ENCODE measurements around the gene POLR2J.
"Not testable (repeated sequence)": the region's sequence is repeated elsewhere in the genome, so short reads cannot be mapped to it uniquely, and the experiment has no call there.

The POLR2J gene

DNA sequence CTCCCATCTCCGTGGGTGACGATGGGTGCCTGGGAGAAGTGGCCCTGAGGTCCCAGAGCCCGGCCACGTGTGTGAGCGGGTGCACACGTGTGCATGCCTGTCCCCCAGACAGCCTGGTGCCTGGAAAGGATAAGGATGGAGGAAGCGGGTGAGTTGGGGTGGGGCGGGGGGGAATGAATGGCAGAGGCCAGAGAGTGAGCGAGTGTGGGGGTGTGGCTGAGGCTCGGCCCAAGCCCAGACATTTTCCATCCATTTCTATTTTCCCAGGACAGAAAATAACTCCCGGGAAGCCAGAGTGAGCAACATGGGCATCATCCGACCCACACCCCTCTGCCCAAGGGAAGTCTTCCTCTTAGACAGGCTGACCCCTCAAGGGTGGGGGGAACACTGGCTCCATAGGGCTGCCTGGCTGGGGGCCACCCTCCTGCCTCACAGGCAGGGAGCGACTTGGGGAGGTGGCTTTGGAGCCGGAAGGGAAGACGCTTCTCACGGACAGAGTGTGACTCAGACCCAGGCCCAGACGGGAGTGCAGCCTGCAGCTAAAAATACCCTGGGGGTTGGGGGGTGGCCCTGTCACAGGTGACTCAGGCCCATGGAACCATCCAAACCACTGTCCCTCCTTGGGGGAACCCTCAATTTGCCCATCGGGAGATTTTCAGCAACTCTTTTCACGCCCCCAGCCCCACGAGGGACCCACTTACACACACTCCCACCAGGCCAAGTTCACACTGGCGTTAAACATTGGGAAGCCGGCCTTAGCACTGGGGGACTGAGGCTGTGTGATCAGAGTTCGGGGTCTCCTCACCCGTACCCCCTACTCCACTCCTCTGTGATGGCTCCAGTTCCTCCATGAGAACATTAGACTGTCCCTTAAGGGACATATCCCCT is 26.8 kb upstream of the POLR2J start:
- not testable (repeated sequence) for H3K36me3 Mint-ChIP-seq (ENCODE audit: low read depth); H3K4me1 Mint-ChIP-seq (ENCODE audit: low read depth); H3K9me3 Mint-ChIP-seq; H3K27ac Mint-ChIP-seq; H3K4me3 Mint-ChIP-seq; H3K27me3 Mint-ChIP-seq; DNase-seq

- H3K4me1 Mint-ChIP-seq (ENCODE audit: low read depth); H3K36me3 Mint-ChIP-seq (ENCODE audit: low read depth); DNase-seq; H3K9me3 Mint-ChIP-seq; H3K27me3 Mint-ChIP-seq; H3K4me3 Mint-ChIP-seq; H3K27ac Mint-ChIP-seq: not testable (repeated sequence)
These were observed 24.4 kb upstream of the POLR2J start for GRCh38 chr7:102503141-102503540.

DNA sequence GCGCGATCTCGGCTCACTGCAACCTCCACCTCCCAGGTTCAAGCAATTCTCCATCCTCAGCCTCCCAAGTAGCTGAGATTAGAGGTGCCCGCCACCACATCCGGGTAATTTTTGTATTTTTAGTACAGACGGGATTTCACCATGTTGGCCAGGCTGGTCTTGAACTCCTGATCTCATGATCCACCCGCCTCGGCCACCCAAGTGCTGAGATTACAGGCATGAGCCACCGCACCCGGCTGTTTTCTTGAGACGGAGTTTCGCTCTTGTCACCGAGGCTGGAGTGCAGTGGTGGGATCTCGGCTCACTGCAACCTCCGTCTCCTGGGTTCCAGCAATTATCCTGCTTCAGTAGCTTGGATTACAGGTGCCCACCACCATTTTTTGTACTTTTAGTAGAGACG is 19.6 kb upstream of the POLR2J start:
- H3K4me1 Mint-ChIP-seq (ENCODE audit: low read depth); DNase-seq; H3K27me3 Mint-ChIP-seq: not testable (repeated sequence)

DNA sequence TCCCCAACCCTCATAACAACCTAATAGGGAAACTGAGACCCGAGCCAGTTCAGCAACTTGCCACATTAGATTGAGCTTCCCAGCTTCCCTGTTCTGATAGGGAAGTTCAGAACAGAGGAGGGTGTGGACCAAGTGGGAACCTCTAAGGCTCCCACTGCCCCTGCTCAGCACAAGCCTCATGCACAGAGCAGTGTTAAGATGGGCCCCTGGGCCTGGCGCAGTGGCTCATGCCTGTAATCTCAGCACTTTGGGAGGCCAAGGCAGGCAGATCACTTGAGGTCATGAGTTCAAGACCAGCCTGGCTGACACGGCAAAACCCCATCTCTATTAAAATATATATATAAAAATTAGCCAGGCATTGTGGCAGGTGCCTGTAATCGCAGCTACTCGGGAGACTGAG is 18.6 kb upstream of the POLR2J start:
- H3K36me3 Mint-ChIP-seq (ENCODE audit: low read depth); H3K27me3 Mint-ChIP-seq; H3K4me1 Mint-ChIP-seq (ENCODE audit: low read depth); H3K9me3 Mint-ChIP-seq; H3K27ac Mint-ChIP-seq; H3K4me3 Mint-ChIP-seq; DNase-seq: not testable (repeated sequence)

More for the DNA sequence above, 19.6 kb upstream of the POLR2J start:
- not testable (repeated sequence) for H3K36me3 Mint-ChIP-seq (ENCODE audit: low read depth); H3K4me3 Mint-ChIP-seq; H3K9me3 Mint-ChIP-seq; H3K27ac Mint-ChIP-seq

DNA sequence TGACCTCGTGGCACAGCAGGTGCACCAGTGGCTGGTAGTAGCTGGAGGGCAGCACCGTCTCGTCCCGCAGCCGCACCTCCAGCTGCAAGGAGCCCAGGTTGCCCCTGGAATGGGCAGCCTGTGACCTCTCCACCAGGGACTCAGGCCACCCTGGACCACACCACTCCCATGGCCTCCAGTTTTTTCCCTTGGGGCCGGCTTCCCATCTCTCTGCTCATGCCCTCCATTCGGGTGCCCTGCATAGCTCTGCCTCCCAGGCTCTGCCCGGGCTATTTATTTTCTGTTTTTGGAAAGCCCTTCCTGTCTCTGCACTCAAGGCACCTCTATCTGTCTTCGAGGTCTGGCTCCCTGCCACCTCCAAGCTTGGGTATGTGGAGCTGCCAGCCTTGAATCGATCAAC is 18.1 kb upstream of the POLR2J start:
- not testable (repeated sequence) for H3K9me3 Mint-ChIP-seq; H3K4me1 Mint-ChIP-seq (ENCODE audit: low read depth); H3K4me3 Mint-ChIP-seq; H3K27ac Mint-ChIP-seq; DNase-seq; H3K36me3 Mint-ChIP-seq (ENCODE audit: low read depth); H3K27me3 Mint-ChIP-seq

GRCh38 chr7:102494473-102495149 is 15.9 kb upstream of the POLR2J start:
- H3K27ac Mint-ChIP-seq; H3K9me3 Mint-ChIP-seq; H3K4me1 Mint-ChIP-seq (ENCODE audit: low read depth); H3K27me3 Mint-ChIP-seq; H3K36me3 Mint-ChIP-seq (ENCODE audit: low read depth); DNase-seq; H3K4me3 Mint-ChIP-seq: not testable (repeated sequence)

GRCh38 chr7:102494026-102494425 is 15.3 kb upstream of the POLR2J start:
- not testable (repeated sequence) for H3K27me3 Mint-ChIP-seq; H3K4me1 Mint-ChIP-seq (ENCODE audit: low read depth); H3K4me3 Mint-ChIP-seq; H3K27ac Mint-ChIP-seq; H3K9me3 Mint-ChIP-seq; H3K36me3 Mint-ChIP-seq (ENCODE audit: low read depth)
- DNase-seq: peak; percentile 51

DNA sequence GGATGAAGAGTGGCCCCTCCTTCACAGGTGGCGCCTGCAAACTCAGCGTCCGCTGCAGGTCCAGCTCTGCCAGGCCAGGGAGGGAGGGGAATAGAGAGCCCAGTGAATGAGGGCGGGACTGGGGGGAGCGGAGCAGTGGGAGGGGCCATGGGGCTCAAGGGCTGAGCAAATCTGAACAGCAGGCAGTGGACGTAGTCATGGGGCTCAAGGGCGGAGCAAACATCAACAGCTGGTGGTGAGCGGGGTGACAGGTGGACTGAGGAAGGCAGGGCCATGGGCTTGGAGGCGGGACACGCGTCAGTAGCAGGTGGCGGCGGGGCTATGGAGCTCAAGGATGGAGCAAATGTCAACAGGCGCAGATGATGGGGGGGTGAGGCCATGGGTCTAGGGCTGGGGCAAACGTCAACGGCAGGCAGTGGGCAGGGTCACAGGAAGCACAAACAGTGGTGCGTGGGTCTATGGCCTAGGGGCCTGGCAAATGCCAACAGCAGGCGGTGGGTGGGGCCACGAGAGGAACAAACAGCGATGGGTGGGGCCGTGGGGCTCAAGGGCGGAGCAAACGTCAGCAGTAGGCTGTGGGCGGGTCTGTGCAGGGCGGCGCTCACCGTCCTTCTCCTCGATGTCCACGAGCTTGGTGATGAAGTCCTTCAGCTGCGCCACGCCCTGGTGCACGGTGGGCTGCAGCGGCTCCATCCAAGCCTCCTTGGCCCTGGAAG is 14.7 kb upstream of the POLR2J start:
- not testable (repeated sequence) for H3K36me3 Mint-ChIP-seq (ENCODE audit: low read depth); H3K9me3 Mint-ChIP-seq; H3K27ac Mint-ChIP-seq; H3K4me1 Mint-ChIP-seq (ENCODE audit: low read depth); H3K4me3 Mint-ChIP-seq; H3K27me3 Mint-ChIP-seq
- peak; percentile 50 for DNase-seq

- DNase-seq: peak; percentile 67
- not testable (repeated sequence) for H3K36me3 Mint-ChIP-seq (ENCODE audit: low read depth); H3K9me3 Mint-ChIP-seq; H3K4me1 Mint-ChIP-seq (ENCODE audit: low read depth); H3K27me3 Mint-ChIP-seq; H3K27ac Mint-ChIP-seq; H3K4me3 Mint-ChIP-seq
These were observed 11.9 kb upstream of the POLR2J start for GRCh38 chr7:102490529-102491075.

- H3K4me3 Mint-ChIP-seq, H3K9me3 Mint-ChIP-seq: not testable (repeated sequence)
These were observed 5.6 kb upstream of the POLR2J start for GRCh38 chr7:102484317-102484716.

DNA sequence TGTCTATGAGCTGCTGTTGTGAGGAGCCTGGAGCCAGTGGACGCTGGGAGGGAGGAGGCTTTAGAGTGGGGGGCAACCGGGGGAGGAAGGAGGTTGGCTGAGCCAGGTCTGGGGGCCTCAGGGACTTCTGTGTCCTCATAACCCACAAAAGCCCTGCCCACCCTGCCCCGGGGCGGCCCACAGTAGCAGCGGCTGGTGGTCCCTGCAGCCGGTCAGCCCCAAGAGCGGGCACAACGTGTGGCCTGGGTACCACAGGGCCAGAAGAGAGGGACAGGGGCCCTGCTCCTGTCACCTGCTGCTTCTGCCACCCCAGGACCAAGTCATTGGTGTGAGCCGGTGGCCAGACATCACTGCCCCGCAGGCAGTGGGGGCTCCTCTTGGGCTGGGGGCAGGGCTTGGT is 3.2 kb upstream of the POLR2J start:
- H3K4me1 Mint-ChIP-seq (ENCODE audit: low read depth); H3K27ac Mint-ChIP-seq: not testable (repeated sequence)

More at GRCh38 chr7:102484317-102484716, 5.6 kb upstream of the POLR2J start:
- H3K4me1 Mint-ChIP-seq (ENCODE audit: low read depth); H3K27me3 Mint-ChIP-seq; H3K36me3 Mint-ChIP-seq (ENCODE audit: low read depth); DNase-seq; H3K27ac Mint-ChIP-seq: not testable (repeated sequence)

DNA sequence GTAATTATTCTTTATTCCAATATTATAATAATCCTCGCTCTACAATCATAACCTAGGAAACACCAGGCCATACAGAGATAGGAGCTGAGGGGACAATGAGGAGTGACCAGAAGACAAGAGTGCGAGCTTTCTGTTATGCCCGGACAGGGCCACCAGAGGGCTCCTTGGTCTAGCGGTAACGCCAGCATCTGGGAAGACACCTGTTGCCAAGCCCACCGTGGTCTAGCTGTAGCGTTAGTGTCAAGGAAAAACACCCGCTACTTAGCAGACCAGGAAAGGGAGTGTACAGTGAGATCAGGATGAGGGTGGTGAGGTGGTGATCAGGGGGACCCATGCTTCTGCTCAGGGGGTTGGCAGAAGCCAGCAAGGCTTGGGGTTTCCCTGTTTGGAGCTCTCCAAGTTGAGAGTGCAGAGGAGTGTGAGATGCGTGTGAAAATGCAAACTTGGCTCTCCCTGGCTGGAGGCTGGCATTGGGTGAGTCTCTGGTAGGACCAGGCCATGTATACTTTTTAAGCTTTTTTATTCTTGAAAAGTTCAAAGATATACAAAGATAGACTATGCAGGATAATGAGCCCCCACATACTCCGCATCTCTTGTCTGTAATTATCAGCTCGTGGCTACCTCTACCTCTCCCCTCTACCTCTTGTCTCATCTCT is 1.4 kb upstream of the POLR2J start:
- H3K4me3 Mint-ChIP-seq; H3K27ac Mint-ChIP-seq; H3K9me3 Mint-ChIP-seq; H3K27me3 Mint-ChIP-seq; H3K36me3 Mint-ChIP-seq (ENCODE audit: low read depth); H3K4me1 Mint-ChIP-seq (ENCODE audit: low read depth): not testable (repeated sequence)
- peak; percentile 58 for DNase-seq

More for the DNA sequence above, 3.2 kb upstream of the POLR2J start:
- not testable (repeated sequence) for H3K4me3 Mint-ChIP-seq; H3K36me3 Mint-ChIP-seq (ENCODE audit: low read depth); H3K27me3 Mint-ChIP-seq; DNase-seq; H3K9me3 Mint-ChIP-seq

DNA sequence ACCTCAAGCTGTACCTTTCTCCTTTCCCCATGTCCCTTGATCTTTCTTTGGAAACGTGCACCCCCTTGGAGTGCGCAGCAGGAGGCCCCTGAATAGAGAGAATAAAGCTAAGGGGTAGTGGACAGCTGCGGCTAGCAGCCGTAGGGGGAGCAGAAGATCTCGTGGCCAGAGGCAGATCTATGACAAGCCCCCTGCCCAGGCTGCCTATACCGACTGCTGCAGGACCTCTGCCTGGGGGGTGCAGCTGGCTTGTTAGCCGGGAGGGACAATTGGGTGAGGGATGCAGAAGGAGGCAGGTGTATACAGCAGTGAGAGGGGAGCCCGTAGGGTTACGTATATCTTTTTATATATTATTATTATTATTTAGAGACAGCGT is 475 bp upstream of the POLR2J start:
- H3K36me3 Mint-ChIP-seq (ENCODE audit: low read depth); H3K9me3 Mint-ChIP-seq; H3K27ac Mint-ChIP-seq; H3K4me3 Mint-ChIP-seq; DNase-seq; H3K27me3 Mint-ChIP-seq; H3K4me1 Mint-ChIP-seq (ENCODE audit: low read depth): not testable (repeated sequence)

DNA sequence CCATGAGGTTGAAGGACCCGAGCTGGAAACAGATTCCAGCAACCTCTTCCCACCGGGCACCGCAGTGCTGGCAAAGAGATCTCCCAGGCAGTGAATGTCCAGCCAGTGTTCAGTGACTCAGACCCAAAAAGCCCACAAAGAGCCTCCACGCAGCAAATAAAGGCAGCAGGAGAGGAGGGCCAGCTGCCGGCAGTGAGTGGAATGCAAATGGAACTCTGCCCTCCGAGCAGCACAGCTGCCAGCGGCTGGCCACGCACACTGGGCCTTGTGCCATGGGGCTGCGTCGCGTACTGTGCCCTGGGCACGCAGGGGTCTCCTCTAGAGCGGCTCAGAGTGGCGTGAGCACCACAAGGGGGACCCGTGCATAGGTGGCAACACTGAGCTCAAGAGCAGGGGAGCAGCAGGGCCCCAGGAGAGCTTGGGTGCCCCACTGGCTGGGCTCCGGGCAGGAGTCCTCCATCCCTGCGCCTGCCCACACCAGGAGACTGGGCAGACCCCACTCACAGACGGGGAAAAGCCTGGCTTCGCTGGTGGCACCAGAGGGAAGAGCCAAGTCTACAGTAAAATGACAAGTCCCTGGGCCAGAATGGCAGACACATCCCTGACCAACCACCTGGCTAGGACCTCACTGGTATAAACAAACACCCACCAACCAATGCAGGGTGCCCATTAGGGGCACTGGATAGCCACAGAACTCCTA is 3.8 kb downstream of the POLR2J start:
- peaks cover 40% of the 10 kb centered on the region for H3K36me3 Mint-ChIP-seq (ENCODE audit: low read depth)
- not testable (repeated sequence) for H3K27me3 Mint-ChIP-seq; H3K4me3 Mint-ChIP-seq; H3K4me1 Mint-ChIP-seq (ENCODE audit: low read depth); H3K9me3 Mint-ChIP-seq; H3K27ac Mint-ChIP-seq; DNase-seq

All from activated T-cell treated with anti-CD3 and anti-CD28 coated beads, Interleukin-2, amount 50 U/mL, for 24 hours (primary cell).